IMR-90 (cell line): ENCODE data around the gene VWA5A. TPM values are rescaled to one million over a fixed set of nuclear protein-coding genes. Genes with fewer than 3 reads are reported as not detected.

Experiments used
- ATAC-seq: fragments of 200-7000 bp; cut with Tn5 transposase; 2 replicates; pipeline ENCODE4 v1.9.1; 2020; ENCODE audit warnings: low read depth, mild to moderate bottlenecking, moderate library complexity
- BruUV-seq: library from RNA; stranded (reverse); fragments of 400-500 nt; replicated peaks from 2 replicates; lab custom pipeline; 2021; lab: Mats Ljungman, UMichigan
- CTCF ChIA-PET: fragments of 300-600 bp; formaldehyde crosslinking; extraction: SDS; loops from one replicate; lab custom pipeline; 2021; ENCODE audit warnings: antibody characterized with exemption; lab: Yijun Ruan, JAX
- POLR2A ChIA-PET: fragments of 300-600 bp; sonication (Branson Sonifier 250); formaldehyde crosslinking; loops from one replicate; lab custom pipeline; 2022; ENCODE audit warnings: antibody characterized with exemption; ENCODE audit not compliant: unreplicated experiment; lab: Charles Lee
- DNase-seq: peaks from one replicate; pipeline ENCODE4 v3.0.0; 2013
- H2AFZ ChIP-seq: replicated peaks from 2 replicates; pipeline ENCODE3; 2013; ENCODE audit warnings: low read length, mild to moderate bottlenecking; ENCODE audit not compliant: poor library complexity
- H2AK5ac ChIP-seq: 2 replicates; pipeline ENCODE4 v1.6.1; 2013; ENCODE audit warnings: low read depth, low read length, inconsistent platforms
- H2AK9ac ChIP-seq: replicated peaks from 2 replicates; pipeline ENCODE3; 2013; ENCODE audit warnings: mild to moderate bottlenecking, low read depth, low read length, moderate library complexity; ENCODE audit not compliant: poor library complexity
- H2BK120ac ChIP-seq: 2 replicates; pipeline ENCODE4 v1.6.1; 2013; ENCODE audit warnings: low read depth, low read length, inconsistent platforms
- H2BK15ac ChIP-seq: 3 replicates; pipeline ENCODE4 v1.6.1; 2013; ENCODE audit warnings: low read depth, low read length, inconsistent platforms
- H2BK20ac ChIP-seq: 2 replicates; pipeline ENCODE4 v1.6.1; 2013; ENCODE audit warnings: low read depth, mild to moderate bottlenecking, inconsistent platforms, low read length, moderate library complexity
- H2BK5ac ChIP-seq: 2 replicates; pipeline ENCODE4 v1.6.1; 2013; ENCODE audit warnings: mild to moderate bottlenecking, low read depth, low read length, inconsistent platforms; ENCODE audit not compliant: poor library complexity, severe bottlenecking
- H3K14ac ChIP-seq: replicated peaks from 2 replicates; pipeline ENCODE4 v1.6.1; 2013; ENCODE audit warnings: low read depth, low read length, inconsistent platforms
- H3K18ac ChIP-seq: 2 replicates; pipeline ENCODE4 v1.6.1; 2013; ENCODE audit warnings: low read depth, low read length, control low read depth
- H3K23ac ChIP-seq: 2 replicates; pipeline ENCODE4 v1.6.1; 2013; ENCODE audit warnings: low read depth, low read length, inconsistent platforms
- H3K27ac ChIP-seq: 2 replicates; pipeline ENCODE4 v1.5.1; 2013; ENCODE audit warnings: mild to moderate bottlenecking, control low read depth, low read length; ENCODE audit not compliant: insufficient read depth
- H3K27me3 ChIP-seq: 2 replicates; pipeline ENCODE4 v1.6.1; 2013; ENCODE audit warnings: low read length; ENCODE audit not compliant: control insufficient read depth, insufficient read depth
- H3K36me3 ChIP-seq: 2 replicates; pipeline ENCODE4 v1.6.1; 2013; ENCODE audit warnings: low read length, mixed read lengths; ENCODE audit not compliant: control insufficient read depth, insufficient read depth
- H3K4ac ChIP-seq: 2 replicates; pipeline ENCODE4 v1.6.1; 2013; ENCODE audit warnings: low read depth, low read length, inconsistent platforms
- H3K4me1 ChIP-seq: 2 replicates; pipeline ENCODE4 v1.6.1; 2013; ENCODE audit warnings: low read length, mixed read lengths; ENCODE audit not compliant: control insufficient read depth, insufficient read depth
- H3K4me2 ChIP-seq: 2 replicates; pipeline ENCODE4 v1.6.1; 2013; ENCODE audit warnings: low read depth, mild to moderate bottlenecking, control low read depth, low read length, moderate library complexity
- H3K4me3 ChIP-seq: 2 replicates; pipeline ENCODE4 v1.5.1; 2013; ENCODE audit warnings: low read depth, mild to moderate bottlenecking, control low read depth, low read length, moderate library complexity; ENCODE audit not compliant: insufficient read depth
- H3K56ac ChIP-seq: 2 replicates; pipeline ENCODE4 v1.6.1; 2013; ENCODE audit warnings: low read length, inconsistent platforms; ENCODE audit not compliant: insufficient read depth; ENCODE audit errors: extremely low read depth
- H3K79me1 ChIP-seq, 2 experiments: 2 replicates each; pipeline ENCODE4 v1.6.1; 2013; ENCODE audit warnings: low read length in 2 of 2, inconsistent platforms in 1 of 2, low read depth in 1 of 2
- H3K9ac ChIP-seq: 2 replicates; pipeline ENCODE4 v1.6.1; 2013; ENCODE audit warnings: low read depth, low read length, control low read depth
- H3K9me1 ChIP-seq: 2 replicates; pipeline ENCODE4 v1.6.1; 2013; ENCODE audit warnings: low read length, inconsistent platforms; ENCODE audit not compliant: insufficient read depth
- H3K9me3 ChIP-seq: 2 replicates; pipeline ENCODE4 v1.6.1; 2013; ENCODE audit warnings: low read length; ENCODE audit not compliant: control insufficient read depth, insufficient read depth
- H4K20me1 ChIP-seq: 2 replicates; pipeline ENCODE4 v1.6.1; 2013; ENCODE audit warnings: low read length, inconsistent platforms; ENCODE audit not compliant: insufficient read depth
- H4K5ac ChIP-seq: 2 replicates; pipeline ENCODE4 v1.6.1; 2013; ENCODE audit warnings: mild to moderate bottlenecking, low read depth, low read length, control low read depth
- H4K8ac ChIP-seq, 2 experiments: 2 replicates each; pipeline ENCODE4 v1.6.1; 2013; ENCODE audit warnings: low read depth in 2 of 2, low read length in 2 of 2, control low read depth in 1 of 2, inconsistent platforms in 1 of 2
- H4K91ac ChIP-seq: 2 replicates; pipeline ENCODE4 v1.6.1; 2013; ENCODE audit warnings: low read depth, low read length, inconsistent platforms; ENCODE audit not compliant: insufficient read depth
- CHD1 ChIP-seq: IDR thresholded peaks from 2 replicates; pipeline ENCODE4 v1.6.1; 2012; ENCODE audit warnings: low read depth, low read length, improper control_type of control experiment
- MXI1 ChIP-seq: IDR thresholded peaks from 2 replicates; pipeline ENCODE4 v1.6.1; 2012; ENCODE audit warnings: low read depth, mild to moderate bottlenecking, low read length, moderate library complexity, borderline replicate concordance
- POLR2A ChIP-seq: IDR thresholded peaks from 2 replicates; pipeline ENCODE4 v1.6.1; 2012; ENCODE audit warnings: mild to moderate bottlenecking, low read depth, low read length
- WGBS, 2 experiments: methylation state at CpG; one replicate each; pipeline versions ENCODE4 v1.1.5 to v1.1.7; 2013; ENCODE audit warnings: missing lambda C conversion rate in 2 of 2; ENCODE audit not compliant: insufficient read length in 1 of 2; ENCODE audit errors: extremely low coverage in 2 of 2; 5-methylcytosine and 5-hydroxymethylcytosine counted together
- dilution Hi-C: fragments of 300-500 bp; cut with HindIII; formaldehyde crosslinking; loops from one replicate; pipeline ENCODE4 v1.14.3; 2018; ENCODE audit warnings: low sequenced_read_pairs; ENCODE audit not compliant: unreplicated experiment
- in situ Hi-C: fragments of 300-500 bp; cut with MboI; formaldehyde crosslinking; loops from 3 replicates; pipeline ENCODE4 v1.14.3; 2019; ENCODE audit warnings: low sequenced_read_pairs, inconsistent platforms, mixed read lengths
- intact Hi-C: fragments of 100-400 bp; cut with micrococcal nuclease; formaldehyde crosslinking; loops from 2 replicates; pipeline ENCODE4 v1.10.0; 2022
- polyA plus RNA-seq, 3 experiments: library from polyadenylated mRNA; depleted of rRNA; stranded (reverse); fragments of >200 nt; gene quantifications; 2 replicates each; pipeline ENCODE4 v1.2.3, GENCODE V29; 2012; ENCODE audit warnings: low replicate concordance in 1 of 3
- total RNA-seq: library from RNA; depleted of rRNA; stranded (reverse); fragments of >200 nt; gene quantifications from 2 replicates; pipeline ENCODE4 v1.2.3, GENCODE V29; 2012

Gene VWA5A
- total and polyA plus RNA-seq, 2 of the 4 experiments (the other 2 are of a cell fraction), result 5.6 to 6.8 TPM

GRCh38 chr11:124096364-124096763, 18.9 kb upstream of the VWA5A start:
- H3K18ac ChIP-seq, result no peak overlapping the region
- H3K4me1 ChIP-seq, result no peaks in the 10 kb centered on the region
- H3K27me3 ChIP-seq, result peaks cover 7% of the 10 kb centered on the region
- CTCF ChIA-PET, result no interaction called here
- no peaks in the 10 kb centered on the region for H3K36me3 ChIP-seq
- H3K9me3 ChIP-seq, result no peaks in the 10 kb centered on the region
- POLR2A ChIA-PET, result no interaction called here
- H3K9ac ChIP-seq, result no peak overlapping the region
- H3K4me3 ChIP-seq, result no peak overlapping the region
- H3K27ac ChIP-seq, result no peak overlapping the region
- H3K23ac ChIP-seq, result no peak overlapping the region
- H3K9me1 ChIP-seq, result no peaks in the 10 kb centered on the region
- ATAC-seq, result no peak
- intact Hi-C loops (no loop called here), dilution Hi-C loops (no loop called here), in situ Hi-C loops (no loop called here)
- H3K79me1 ChIP-seq, result no peaks in the 10 kb centered on the region
- WGBS, 2 experiments, result 60% methylated on average over 2 of the region's 5 CpGs; no CpG with 5 or more reads in 1 of the 2 experiments
- no TSS peak for BruUV-seq
- no peaks in the 10 kb centered on the region for H4K20me1 ChIP-seq
- H3K14ac ChIP-seq, result no peak overlapping the region
- H3K4me2 ChIP-seq, result no peak overlapping the region
- H4K91ac ChIP-seq, result no peak overlapping the region
- no peak overlapping the region for H3K56ac ChIP-seq
- H2AFZ ChIP-seq, result no peak overlapping the region
- H2AK9ac ChIP-seq, result no peak overlapping the region
- no peak for TF ChIP-seq MXI1
- no peak for TF ChIP-seq POLR2A
- no peak for TF ChIP-seq CHD1
- DNase-seq, result no peak
- H3K4ac ChIP-seq, result no peak overlapping the region
- no peak overlapping the region for H2BK5ac ChIP-seq
- H2BK15ac ChIP-seq, result no peak overlapping the region
- no peak overlapping the region for H4K5ac ChIP-seq
- no peak overlapping the region for H2BK20ac ChIP-seq
- no peak overlapping the region for H2BK120ac ChIP-seq
- no peak overlapping the region for H4K8ac ChIP-seq
- H2AK5ac ChIP-seq, result no peak overlapping the region
